A673 (cell line): ENCODE measurements around the gene ZNF567.

ENCODE experiments used
- EZH2 ChIP-seq: fragments of 200-600 bp; sonication (generic); IDR thresholded peaks from 2 replicates; pipeline ENCODE4 v1.6.1; 2017; ENCODE audit warnings: borderline replicate concordance, low read depth, mild to moderate bottlenecking, mixed read lengths, antibody characterized with exemption, low read length; ENCODE audit not compliant: poor library complexity, severe bottlenecking
- TF ChIP-seq, protein P1 (sequence below): fragments of 300-800, 200-600 bp; sonication (generic); conservative IDR thresholded peaks from 2 replicates; pipeline ENCODE4 v1.5.1; 2017; ENCODE audit warnings: low read depth, mild to moderate bottlenecking, antibody characterized with exemption, low read length, moderate library complexity, mixed read lengths

DNA sequence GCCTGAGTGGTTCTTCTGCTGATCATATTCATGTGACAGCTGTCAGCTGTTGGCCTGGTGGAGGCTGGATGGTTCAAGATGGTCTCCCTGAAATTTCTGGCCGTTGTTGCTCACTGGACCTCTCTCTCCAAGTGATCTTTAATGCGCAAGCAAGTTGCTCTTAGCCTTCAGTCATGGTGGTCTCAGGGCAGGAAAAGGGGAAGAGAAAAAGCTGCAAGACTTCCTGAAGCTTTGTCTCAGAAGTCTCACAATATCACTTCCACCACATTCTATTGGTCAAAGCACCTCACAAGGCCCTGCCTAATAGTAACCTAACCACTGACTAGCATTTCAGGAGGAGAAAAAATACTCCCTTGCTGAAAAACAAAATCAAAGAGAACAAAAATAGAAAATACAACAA is 1.6 kb upstream of the ZNF567 start:
- TF ChIP-seq, protein P1, sequence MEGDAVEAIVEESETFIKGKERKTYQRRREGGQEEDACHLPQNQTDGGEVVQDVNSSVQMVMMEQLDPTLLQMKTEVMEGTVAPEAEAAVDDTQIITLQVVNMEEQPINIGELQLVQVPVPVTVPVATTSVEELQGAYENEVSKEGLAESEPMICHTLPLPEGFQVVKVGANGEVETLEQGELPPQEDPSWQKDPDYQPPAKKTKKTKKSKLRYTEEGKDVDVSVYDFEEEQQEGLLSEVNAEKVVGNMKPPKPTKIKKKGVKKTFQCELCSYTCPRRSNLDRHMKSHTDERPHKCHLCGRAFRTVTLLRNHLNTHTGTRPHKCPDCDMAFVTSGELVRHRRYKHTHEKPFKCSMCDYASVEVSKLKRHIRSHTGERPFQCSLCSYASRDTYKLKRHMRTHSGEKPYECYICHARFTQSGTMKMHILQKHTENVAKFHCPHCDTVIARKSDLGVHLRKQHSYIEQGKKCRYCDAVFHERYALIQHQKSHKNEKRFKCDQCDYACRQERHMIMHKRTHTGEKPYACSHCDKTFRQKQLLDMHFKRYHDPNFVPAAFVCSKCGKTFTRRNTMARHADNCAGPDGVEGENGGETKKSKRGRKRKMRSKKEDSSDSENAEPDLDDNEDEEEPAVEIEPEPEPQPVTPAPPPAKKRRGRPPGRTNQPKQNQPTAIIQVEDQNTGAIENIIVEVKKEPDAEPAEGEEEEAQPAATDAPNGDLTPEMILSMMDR = no peak
- no peak for TF ChIP-seq EZH2
